Measurements from ENCODE around the gene TIMM44.
A peak's percentile ranks its signal among the peaks of the same experiment; 100 is the strongest.
"Not testable (repeated sequence)": the region's sequence is repeated elsewhere in the genome, so short reads cannot be mapped to it uniquely, and the experiment has no call there.

Gene TIMM44

GRCh38 chr19:7932276-7932929, 11.1 kb downstream of the TIMM44 start:
- TF ChIP-seq SNAI2 (CRISPR knock-in tag; IDR thresholded peaks at IDR 0.05) (no peak), TOX (CRISPR knock-in tag; IDR thresholded peaks at IDR 0.05; ENCODE audit: borderline replicate concordance) (no peak), ZNF565 (CRISPR knock-in tag; conservative IDR thresholded peaks at IDR 0.05; ENCODE audit: low read depth) (no peak), TSHZ2 (CRISPR knock-in tag; IDR thresholded peaks at IDR 0.05) (no peak), ZFP3 (CRISPR knock-in tag; IDR thresholded peaks at IDR 0.05) (peak; percentile 96), CSDC2 (CRISPR knock-in tag; IDR thresholded peaks at IDR 0.05) (no peak), ISL1 (CRISPR knock-in tag; IDR thresholded peaks at IDR 0.05) (no peak), ZFP30 (CRISPR knock-in tag; IDR thresholded peaks at IDR 0.05) (no peak)
- no peak for ATAC-seq

DNA sequence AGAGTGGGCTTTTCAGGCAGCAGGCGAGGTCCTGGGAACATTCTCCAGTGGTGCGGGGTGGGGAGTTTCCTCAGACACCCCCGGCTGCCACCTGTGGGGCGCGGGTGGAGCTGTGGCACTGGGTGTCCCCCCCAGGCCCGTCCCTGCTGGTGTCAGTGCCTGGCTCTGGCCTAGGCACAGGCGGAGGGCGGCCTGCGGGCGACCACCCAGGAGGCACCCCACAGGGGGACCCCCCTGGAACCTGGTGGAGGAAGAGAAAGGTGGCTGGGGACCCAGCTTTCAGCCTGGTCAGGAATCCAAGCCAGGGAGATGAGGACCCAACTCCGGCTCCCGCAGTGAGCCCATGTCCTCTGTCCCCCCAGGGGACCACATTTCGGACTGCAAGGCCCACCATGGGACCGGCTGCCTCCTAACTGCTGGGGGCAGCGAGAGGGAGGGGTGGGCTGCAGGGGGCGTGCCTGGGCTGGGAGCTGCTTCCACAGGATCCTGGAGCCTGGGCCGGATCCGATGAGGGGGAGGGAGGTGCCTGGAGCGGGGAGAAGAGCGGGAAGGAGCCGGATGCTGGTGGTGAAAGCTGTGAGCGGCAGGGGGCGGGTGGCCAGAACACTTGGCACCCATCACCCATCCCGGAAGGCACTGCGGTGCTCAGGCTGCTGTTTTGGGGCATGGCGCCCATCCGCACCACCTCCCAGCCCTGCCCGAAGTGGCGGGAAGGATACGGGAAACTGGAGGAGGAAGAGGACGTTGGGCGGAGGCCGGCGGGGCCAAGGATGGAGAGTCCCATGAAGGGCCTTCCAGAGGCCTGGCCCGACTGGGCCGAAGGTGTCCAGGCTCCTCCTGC, 12.0 kb downstream of the TIMM44 start:
- TF ChIP-seq TCF4 (CRISPR knock-in tag; IDR thresholded peaks at IDR 0.05; ENCODE audit: borderline replicate concordance) = no peak
- TF ChIP-seq SNAI2 (CRISPR knock-in tag; IDR thresholded peaks at IDR 0.05) = no peak
- TF ChIP-seq OSR1 (CRISPR knock-in tag; IDR thresholded peaks at IDR 0.05) = no peak
- TF ChIP-seq ARNTL (CRISPR knock-in tag; IDR thresholded peaks at IDR 0.05; ENCODE audit: borderline replicate concordance, low read depth) = no peak
- no peak for TF ChIP-seq TSHZ2 (CRISPR knock-in tag; IDR thresholded peaks at IDR 0.05)

DNA sequence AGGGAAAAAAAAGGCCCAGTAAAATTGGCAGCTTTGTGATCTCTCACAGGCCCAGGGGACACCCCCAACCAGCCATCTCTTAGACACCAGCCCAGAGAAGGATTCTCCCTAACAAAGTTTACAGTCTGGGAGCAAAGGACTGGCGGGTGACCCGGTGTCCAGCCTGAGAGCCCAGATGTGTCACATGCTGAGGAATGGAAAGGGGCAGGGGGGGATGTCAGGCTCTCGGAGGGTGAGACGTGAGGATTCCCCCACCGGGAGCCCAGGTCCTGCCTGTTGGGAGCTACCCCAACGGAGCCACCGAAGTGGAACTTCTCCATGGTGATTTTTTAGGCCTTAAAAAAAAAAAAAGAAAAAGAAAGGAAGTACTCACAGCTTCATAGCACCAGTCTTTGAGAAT, 12.7 kb downstream of the TIMM44 start:
- TF ChIP-seq ZNF70 (CRISPR knock-in tag; IDR thresholded peaks at IDR 0.05) = no peak
- TF ChIP-seq CSDC2 (CRISPR knock-in tag; IDR thresholded peaks at IDR 0.05) = no peak
- no peak for TF ChIP-seq TOX (CRISPR knock-in tag; IDR thresholded peaks at IDR 0.05; ENCODE audit: borderline replicate concordance)
- no peak for TF ChIP-seq ZNF565 (CRISPR knock-in tag; conservative IDR thresholded peaks at IDR 0.05; ENCODE audit: low read depth)
- TF ChIP-seq PPARA (CRISPR knock-in tag; IDR thresholded peaks at IDR 0.05; ENCODE audit: borderline replicate concordance) = no peak
- TF ChIP-seq RARB (CRISPR knock-in tag; IDR thresholded peaks at IDR 0.05) = no peak
- no peak for TF ChIP-seq POU6F1 (CRISPR knock-in tag; IDR thresholded peaks at IDR 0.05; ENCODE audit: borderline replicate concordance, low read depth)
- no peak for TF ChIP-seq ARNTL (CRISPR knock-in tag; IDR thresholded peaks at IDR 0.05; ENCODE audit: borderline replicate concordance, low read depth)
- no peak for TF ChIP-seq OSR1 (CRISPR knock-in tag; IDR thresholded peaks at IDR 0.05)
- TF ChIP-seq ZFP3 (CRISPR knock-in tag; IDR thresholded peaks at IDR 0.05) = no peak
- TF ChIP-seq ESRRG (CRISPR knock-in tag; IDR thresholded peaks at IDR 0.05) = no peak
- TF ChIP-seq, protein P1, sequence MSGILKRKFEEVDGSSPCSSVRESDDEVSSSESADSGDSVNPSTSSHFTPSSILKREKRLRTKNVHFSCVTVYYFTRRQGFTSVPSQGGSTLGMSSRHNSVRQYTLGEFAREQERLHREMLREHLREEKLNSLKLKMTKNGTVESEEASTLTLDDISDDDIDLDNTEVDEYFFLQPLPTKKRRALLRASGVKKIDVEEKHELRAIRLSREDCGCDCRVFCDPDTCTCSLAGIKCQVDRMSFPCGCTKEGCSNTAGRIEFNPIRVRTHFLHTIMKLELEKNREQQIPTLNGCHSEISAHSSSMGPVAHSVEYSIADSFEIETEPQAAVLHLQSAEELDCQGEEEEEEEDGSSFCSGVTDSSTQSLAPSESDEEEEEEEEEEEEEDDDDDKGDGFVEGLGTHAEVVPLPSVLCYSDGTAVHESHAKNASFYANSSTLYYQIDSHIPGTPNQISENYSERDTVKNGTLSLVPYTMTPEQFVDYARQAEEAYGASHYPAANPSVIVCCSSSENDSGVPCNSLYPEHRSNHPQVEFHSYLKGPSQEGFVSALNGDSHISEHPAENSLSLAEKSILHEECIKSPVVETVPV (CRISPR knock-in tag; IDR thresholded peaks at IDR 0.05) = no peak
- no peak for TF ChIP-seq SNAI2 (CRISPR knock-in tag; IDR thresholded peaks at IDR 0.05)
- no peak for TF ChIP-seq BACH2 (CRISPR knock-in tag; IDR thresholded peaks at IDR 0.05; ENCODE audit: borderline replicate concordance)
- no peak for ATAC-seq

More for the DNA sequence above, 12.0 kb downstream of the TIMM44 start:
- ATAC-seq = no peak

- not testable (repeated sequence) for ATAC-seq
Observed at GRCh38 chr19:7930030-7930429, 13.4 kb downstream of the TIMM44 start.
